Activated T-helper 2 cell treated with anti-CD3 and anti-CD28 coated beads, Interferon-gamma antibody, Interleukin-2, Interleukin-4, amounts not matched to agents 10 μg/mL and 5 μg/mL and 100 μg/mL, durations not matched to agents 14 hours and 24 hours and 36 hours (primary cell): ENCODE measurements around the gene NUDCD3. TPM values are rescaled to one million over a fixed set of nuclear protein-coding genes. Genes with fewer than 3 reads are reported as not detected.

ENCODE experiments used
- DNase-seq: peaks from one replicate; pipeline ENCODE4 v3.0.0; 2021; ENCODE audit warnings: low spot score
- H3K27ac Mint-ChIP-seq: one replicate; pipeline ENCODE4 v1.8.0; 2021; ENCODE audit warnings: mixed read lengths
- H3K27me3 Mint-ChIP-seq: one replicate; pipeline ENCODE4 v1.8.0; 2021; ENCODE audit warnings: low read depth, mixed read lengths
- H3K36me3 Mint-ChIP-seq: one replicate; pipeline ENCODE4 v1.8.0; 2021; ENCODE audit warnings: low read depth, mixed read lengths
- H3K4me1 Mint-ChIP-seq: one replicate; pipeline ENCODE4 v1.8.0; 2021; ENCODE audit warnings: low read depth, mixed read lengths
- H3K4me3 Mint-ChIP-seq: one replicate; pipeline ENCODE4 v1.8.0; 2021; ENCODE audit warnings: low read depth, mild to moderate bottlenecking, moderate library complexity, mixed read lengths
- H3K9me3 Mint-ChIP-seq: one replicate; pipeline ENCODE4 v1.8.0; 2021; ENCODE audit warnings: mixed read lengths
- intact Hi-C: fragments of 100-400 bp; cut with micrococcal nuclease; formaldehyde crosslinking; loops from one replicate; pipeline ENCODE4 v1.15.1; 2023
- total RNA-seq: library from RNA; stranded (reverse); gene quantifications from 2 replicates; pipeline ENCODE4 v1.2.3, GENCODE V29; 2022

NUDCD3 gene
- total RNA-seq, 1 donor from 2014 or later = 86.8 TPM

DNA sequence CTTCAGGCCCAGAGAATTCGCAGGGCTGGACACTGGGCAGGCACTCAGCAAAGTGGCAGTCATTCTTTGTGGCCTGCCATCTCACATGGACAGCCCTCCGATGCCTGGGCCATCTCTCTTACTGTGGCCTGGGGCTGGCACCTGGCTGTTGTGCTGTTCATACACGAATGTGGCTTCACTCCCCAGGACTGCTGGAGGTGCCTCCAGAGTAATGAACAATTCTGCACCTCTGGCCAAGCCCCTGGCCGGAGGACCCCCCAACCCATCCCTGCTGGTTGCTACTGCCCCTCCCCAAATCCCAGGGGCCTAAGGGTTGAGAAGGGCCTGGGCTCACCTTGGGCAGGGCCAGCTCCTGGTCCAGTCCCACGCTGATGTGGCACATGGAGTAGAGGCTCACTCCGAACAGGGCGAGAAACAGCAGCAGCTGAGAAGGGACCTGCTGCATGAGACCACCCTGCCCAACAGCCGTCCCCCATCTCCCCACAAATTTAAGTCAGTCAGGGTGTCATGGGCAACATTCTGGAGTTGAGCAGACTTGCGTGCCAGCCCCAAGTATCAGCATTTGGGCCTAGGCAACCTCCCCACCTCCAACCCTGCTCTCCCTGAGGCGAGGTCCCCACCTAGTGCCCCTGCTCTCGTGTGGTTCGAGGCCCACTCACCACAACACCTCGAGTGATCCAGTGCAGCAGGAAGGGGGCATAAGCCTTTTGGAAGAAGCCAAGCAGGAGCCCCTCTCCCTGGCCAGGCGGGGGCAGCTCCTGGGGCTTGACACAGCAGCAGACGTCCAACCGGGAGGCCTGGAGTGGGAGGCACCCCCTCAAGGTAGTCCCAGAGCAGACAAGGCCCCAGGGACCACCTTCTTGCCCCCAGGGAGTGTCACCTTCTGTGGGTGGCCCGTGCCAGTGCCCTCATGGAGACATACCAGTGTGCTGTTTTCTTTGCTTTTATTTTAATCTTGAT is 41.2 kb upstream of the NUDCD3 start:
- Mint-ChIP-seq H3K27me3 (no peaks in the 10 kb centered on the region), H3K4me3 (no peak overlapping the region), H3K36me3 (no peaks in the 10 kb centered on the region), H3K9me3 (no peaks in the 10 kb centered on the region), H3K4me1 (no peaks in the 10 kb centered on the region), H3K27ac (no peak overlapping the region)
- no peak for DNase-seq
- intact Hi-C loops = no loop called here

DNA sequence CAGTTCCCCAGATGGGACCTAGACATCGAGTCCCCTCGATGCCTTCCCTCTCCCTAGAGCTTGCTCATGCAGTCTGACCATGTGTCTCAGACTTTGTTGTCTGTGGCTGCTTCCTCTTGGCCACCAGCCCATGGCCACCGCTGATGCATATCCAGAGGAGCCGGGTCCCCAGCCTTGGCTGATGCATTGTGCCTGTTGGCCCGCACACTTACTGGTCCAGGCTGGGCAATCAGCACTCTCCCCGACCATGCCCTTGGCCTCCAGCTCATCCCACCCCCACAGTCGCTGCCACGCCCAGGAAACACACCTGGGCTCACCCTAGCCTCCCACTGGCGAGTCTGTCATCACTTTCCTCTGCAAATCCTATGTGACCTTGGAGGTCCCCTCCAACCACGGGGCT is 40.5 kb upstream of the NUDCD3 start:
- no peaks in the 10 kb centered on the region for H3K27me3 Mint-ChIP-seq
- no peak for DNase-seq
- H3K4me1 Mint-ChIP-seq = no peaks in the 10 kb centered on the region
- no peak overlapping the region for H3K27ac Mint-ChIP-seq
- H3K9me3 Mint-ChIP-seq = no peaks in the 10 kb centered on the region
- intact Hi-C loops = no loop called here
- no peak overlapping the region for H3K4me3 Mint-ChIP-seq
- no peaks in the 10 kb centered on the region for H3K36me3 Mint-ChIP-seq

GRCh38 chr7:44524811-44525388 is 34.4 kb upstream of the NUDCD3 start:
- H3K9me3 Mint-ChIP-seq = peaks cover 10% of the 10 kb centered on the region
- no peak overlapping the region for H3K27ac Mint-ChIP-seq
- no peak overlapping the region for H3K4me3 Mint-ChIP-seq
- H3K4me1 Mint-ChIP-seq = no peaks in the 10 kb centered on the region
- no peaks in the 10 kb centered on the region for H3K36me3 Mint-ChIP-seq
- H3K27me3 Mint-ChIP-seq = no peaks in the 10 kb centered on the region
- intact Hi-C loops = no loop called here
- no peak for DNase-seq

GRCh38 chr7:44522315-44522714 is 31.9 kb upstream of the NUDCD3 start:
- Mint-ChIP-seq H3K4me1 (no peaks in the 10 kb centered on the region), H3K27ac (no peak overlapping the region), H3K36me3 (no peaks in the 10 kb centered on the region), H3K9me3 (peaks cover 10% of the 10 kb centered on the region), H3K4me3 (no peak overlapping the region), H3K27me3 (no peaks in the 10 kb centered on the region)
- intact Hi-C loops = no loop called here
- DNase-seq = no peak

DNA sequence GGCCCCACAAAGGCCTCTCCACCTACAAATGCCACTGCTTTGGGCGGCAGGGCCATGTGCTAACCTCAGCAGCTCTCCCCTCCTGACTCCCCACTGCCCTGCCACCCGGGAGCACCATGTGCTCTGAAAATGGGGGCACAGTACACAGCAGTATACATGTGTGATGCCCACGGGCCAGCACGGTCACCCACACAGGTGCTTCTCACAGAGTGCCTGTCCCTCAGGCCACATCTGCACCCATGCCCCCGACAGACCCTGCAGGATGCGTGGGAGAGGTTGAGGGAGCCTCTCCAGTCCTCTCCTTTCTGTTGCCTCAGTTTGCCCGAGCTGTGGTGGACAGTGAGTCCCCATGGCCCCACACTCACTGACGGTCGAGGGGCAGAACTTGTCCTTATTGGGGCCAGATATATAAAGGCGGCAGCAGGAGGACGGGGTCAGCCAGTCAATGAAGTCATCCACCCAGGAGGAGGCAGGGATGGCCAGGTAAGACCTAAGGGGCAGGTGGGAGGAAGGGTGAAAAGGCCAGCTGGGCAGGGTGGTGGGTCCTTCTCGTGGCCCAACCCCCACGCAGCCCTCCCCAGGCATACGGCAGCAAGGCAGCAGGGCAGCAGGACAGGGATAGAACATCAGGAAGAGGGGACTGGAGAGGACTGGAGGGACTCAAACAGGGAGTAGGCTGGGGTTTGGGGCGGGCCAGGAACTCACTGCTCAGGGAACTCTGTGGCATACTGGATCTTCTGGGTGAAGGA is 31.1 kb upstream of the NUDCD3 start:
- H3K36me3 Mint-ChIP-seq = no peaks in the 10 kb centered on the region
- no peaks in the 10 kb centered on the region for H3K4me1 Mint-ChIP-seq
- no peaks in the 10 kb centered on the region for H3K27me3 Mint-ChIP-seq
- H3K27ac Mint-ChIP-seq = no peak overlapping the region
- DNase-seq = no peak
- H3K4me3 Mint-ChIP-seq = no peak overlapping the region
- intact Hi-C loops = no loop called here
- H3K9me3 Mint-ChIP-seq = peaks cover 10% of the 10 kb centered on the region

- Mint-ChIP-seq H3K4me1 (no peaks in the 10 kb centered on the region), H3K9me3 (peaks cover 10% of the 10 kb centered on the region)
These were observed 30.1 kb upstream of the NUDCD3 start for GRCh38 chr7:44520574-44520973.

DNA sequence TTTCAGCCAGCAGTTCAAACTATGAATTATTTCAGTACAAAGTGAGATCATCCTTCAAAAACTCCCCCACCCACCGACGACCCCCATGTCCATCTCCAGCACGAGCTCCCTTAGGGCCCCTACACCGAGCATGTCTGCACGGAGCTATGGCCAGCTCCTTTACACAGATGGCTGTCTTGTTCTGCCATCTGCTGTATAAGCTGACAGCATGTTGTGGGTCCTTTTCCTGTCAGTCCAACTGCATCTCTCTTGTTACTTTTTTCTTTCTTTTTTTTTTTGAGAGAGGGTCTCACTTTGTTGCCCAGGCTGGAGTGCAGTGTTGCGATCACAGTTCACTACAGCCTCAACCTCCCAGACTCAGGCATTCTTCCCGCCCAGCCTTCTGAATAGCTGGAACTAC is 29.1 kb upstream of the NUDCD3 start:
- no peaks in the 10 kb centered on the region for H3K27me3 Mint-ChIP-seq
- H3K4me3 Mint-ChIP-seq = no peak overlapping the region
- peaks cover 5% of the 10 kb centered on the region for H3K9me3 Mint-ChIP-seq
- no peaks in the 10 kb centered on the region for H3K4me1 Mint-ChIP-seq
- no peak for DNase-seq
- no peaks in the 10 kb centered on the region for H3K36me3 Mint-ChIP-seq
- intact Hi-C loops = no loop called here
- H3K27ac Mint-ChIP-seq = no peak overlapping the region

More at GRCh38 chr7:44520574-44520973, 30.1 kb upstream of the NUDCD3 start:
- Mint-ChIP-seq H3K27ac (no peak overlapping the region), H3K4me3 (no peak overlapping the region), H3K36me3 (no peaks in the 10 kb centered on the region), H3K27me3 (no peaks in the 10 kb centered on the region)
- intact Hi-C loops = no loop called here
- DNase-seq = no peak

DNA sequence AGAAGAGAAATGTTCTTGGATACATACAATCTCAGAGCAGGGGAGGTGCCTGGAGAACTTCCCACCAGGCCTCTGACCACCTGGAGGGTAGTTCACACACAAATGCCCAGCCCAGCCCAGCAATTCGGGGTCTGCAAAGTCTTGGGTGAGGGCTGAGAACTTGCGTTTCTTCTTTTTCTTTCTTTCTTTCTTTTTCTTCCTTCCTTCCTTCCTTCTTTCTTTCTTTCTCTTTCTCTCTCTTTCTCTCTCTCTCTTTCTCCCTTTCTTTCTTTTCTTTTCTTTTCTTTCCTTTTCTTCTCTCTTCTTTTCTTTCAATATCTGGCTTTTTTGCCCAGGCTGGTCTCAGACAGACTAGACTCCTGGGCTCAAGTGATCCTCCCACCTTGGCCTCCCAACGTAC is 28.3 kb upstream of the NUDCD3 start:
- no peaks in the 10 kb centered on the region for H3K36me3 Mint-ChIP-seq
- H3K27ac Mint-ChIP-seq = no peak overlapping the region
- DNase-seq = no peak
- intact Hi-C loops = no loop called here
- no peak overlapping the region for H3K4me3 Mint-ChIP-seq
- H3K9me3 Mint-ChIP-seq = no peaks in the 10 kb centered on the region
- no peaks in the 10 kb centered on the region for H3K27me3 Mint-ChIP-seq
- no peaks in the 10 kb centered on the region for H3K4me1 Mint-ChIP-seq

GRCh38 chr7:44517175-44517574 is 26.7 kb upstream of the NUDCD3 start:
- Mint-ChIP-seq H3K27me3 (no peaks in the 10 kb centered on the region), H3K4me1 (no peaks in the 10 kb centered on the region), H3K4me3 (no peak overlapping the region), H3K27ac (no peak overlapping the region), H3K9me3 (no peaks in the 10 kb centered on the region), H3K36me3 (no peaks in the 10 kb centered on the region)
- no peak for DNase-seq
- intact Hi-C loops = no loop called here

- no peak overlapping the region for H3K27ac Mint-ChIP-seq
- no peak overlapping the region for H3K4me3 Mint-ChIP-seq
- intact Hi-C loops = no loop called here
These were observed 25.3 kb upstream of the NUDCD3 start for GRCh38 chr7:44515590-44516268.

DNA sequence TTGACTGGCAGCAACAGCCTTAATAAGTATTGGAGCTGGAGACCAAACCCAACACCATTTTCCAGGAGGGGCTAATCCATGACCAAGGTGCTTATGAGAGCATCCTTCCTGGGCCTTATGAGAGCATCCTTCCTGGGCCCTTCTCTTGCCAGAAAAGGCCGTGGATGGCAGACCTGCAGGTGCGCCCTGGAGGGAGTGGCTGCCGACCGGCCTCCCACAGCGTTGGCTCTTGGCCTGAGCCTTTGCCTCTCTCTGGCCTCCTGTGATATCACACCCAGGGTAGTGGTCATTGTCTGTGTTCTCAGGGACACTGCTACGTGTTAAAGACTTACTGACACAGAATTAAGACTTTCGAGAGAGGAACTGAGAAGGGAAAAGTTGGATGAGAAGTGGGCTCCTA is 22.3 kb upstream of the NUDCD3 start:
- Mint-ChIP-seq H3K27ac (no peak overlapping the region), H3K4me3 (no peak overlapping the region), H3K36me3 (no peaks in the 10 kb centered on the region), H3K9me3 (peaks cover 12% of the 10 kb centered on the region), H3K27me3 (no peaks in the 10 kb centered on the region), H3K4me1 (peaks cover 3% of the 10 kb centered on the region)
- no peak for DNase-seq
- intact Hi-C loops = no loop called here

More at GRCh38 chr7:44515590-44516268, 25.3 kb upstream of the NUDCD3 start:
- no peaks in the 10 kb centered on the region for H3K36me3 Mint-ChIP-seq
- H3K4me1 Mint-ChIP-seq = no peaks in the 10 kb centered on the region
- H3K9me3 Mint-ChIP-seq = peaks cover 2% of the 10 kb centered on the region
- DNase-seq = no peak
- H3K27me3 Mint-ChIP-seq = no peaks in the 10 kb centered on the region

- DNase-seq = no peak
- H3K27me3 Mint-ChIP-seq = no peaks in the 10 kb centered on the region
- no peak overlapping the region for H3K27ac Mint-ChIP-seq
- no peaks in the 10 kb centered on the region for H3K36me3 Mint-ChIP-seq
- intact Hi-C loops = no loop called here
- no peak overlapping the region for H3K4me3 Mint-ChIP-seq
- peaks cover 3% of the 10 kb centered on the region for H3K4me1 Mint-ChIP-seq
- H3K9me3 Mint-ChIP-seq = peaks cover 15% of the 10 kb centered on the region
These were observed 21.5 kb upstream of the NUDCD3 start for GRCh38 chr7:44511863-44512468.
